Gastroesophageal sphincter (tissue), 4 donors: ENCODE results near the gene SVOPL. TPM values are rescaled to one million over a fixed set of nuclear protein-coding genes. Genes with fewer than 3 reads are reported as not detected.

Source experiments
- ATAC-seq: fragments of 150-250 bp; one replicate; pipeline ENCODE4 v1.9.1; 2016; ENCODE audit warnings: mild to moderate bottlenecking, moderate library complexity
- H3K27ac ChIP-seq, 4 donors: fragments of 200-600 bp; sonication (generic) in 3 of 4; 1 replicate in 3 of 4; 2 replicates in 1 of 4; pipeline ENCODE4 v1.5.1; 2016 to 2019
- H3K27me3 ChIP-seq: fragments of 200-600 bp; sonication (generic); one replicate; pipeline ENCODE4 v1.5.1; 2019
- H3K36me3 ChIP-seq, 2 donors: fragments of 200-600 bp; sonication (generic); one replicate each; pipeline ENCODE4 v1.5.1; 2019; ENCODE audit warnings: control low read depth in 1 of 2
- H3K4me1 ChIP-seq, 3 donors: fragments of 200-600 bp; sonication (generic); 1 replicate in 2 of 3; 2 replicates in 1 of 3; pipeline ENCODE4 v1.5.1; 2016 to 2019; ENCODE audit warnings: control low read depth in 2 of 3
- H3K4me3 ChIP-seq, 2 donors: fragments of 200-600 bp; sonication (generic); one replicate each; pipeline ENCODE4 v1.5.1; 2019; ENCODE audit warnings: mild to moderate bottlenecking in 1 of 2, moderate library complexity in 1 of 2
- H3K9me3 ChIP-seq, 3 donors: fragments of 200-600 bp; sonication (generic); one replicate each; pipeline ENCODE4 v1.5.1; 2017 to 2019; ENCODE audit warnings: control low read depth in 2 of 3
- EP300 ChIP-seq: sonication (generic); formaldehyde crosslinking; IDR thresholded peaks from one replicate; pipeline ENCODE4 v1.6.1; 2017; ENCODE audit warnings: antibody characterized with exemption, mild to moderate bottlenecking
- POLR2A ChIP-seq, 2 donors: fragments of 450-650 bp; IDR thresholded peaks; one replicate each; pipeline ENCODE4 v1.6.1; 2017; ENCODE audit warnings: antibody characterized with exemption in 2 of 2, mild to moderate bottlenecking in 2 of 2, moderate library complexity in 1 of 2
- POLR2AphosphoS5 ChIP-seq: sonication (generic); formaldehyde crosslinking; IDR thresholded peaks from one replicate; pipeline ENCODE4 v1.6.1; 2017; ENCODE audit warnings: antibody characterized with exemption
- WGBS, 2 donors: methylation state at CpG; one replicate each; pipeline ENCODE4 v1.1.5; 2018; ENCODE audit warnings: low coverage in 1 of 2; 5-methylcytosine and 5-hydroxymethylcytosine counted together
- total RNA-seq, 4 donors: library from RNA; depleted of rRNA; stranded (reverse); fragments of >200 nt; gene quantifications; one replicate each; pipeline ENCODE4 v1.1.0, GENCODE V29; 2016
- TF ChIP-seq, protein P1 (sequence below), 4 experiments: fragments of 200-600 bp in 2 of 4; fragments of 450-650 bp in 2 of 4; sonication (generic) in 1 of 4; IDR thresholded peaks; one replicate each; pipeline ENCODE4 v1.5.1; 2017 to 2019; ENCODE audit warnings: antibody characterized with exemption in 4 of 4, mild to moderate bottlenecking in 2 of 4, moderate library complexity in 2 of 4

SVOPL gene
- total RNA-seq, 4 donors from 2014 or later, result 0.08 TPM; not detected in 3

DNA sequence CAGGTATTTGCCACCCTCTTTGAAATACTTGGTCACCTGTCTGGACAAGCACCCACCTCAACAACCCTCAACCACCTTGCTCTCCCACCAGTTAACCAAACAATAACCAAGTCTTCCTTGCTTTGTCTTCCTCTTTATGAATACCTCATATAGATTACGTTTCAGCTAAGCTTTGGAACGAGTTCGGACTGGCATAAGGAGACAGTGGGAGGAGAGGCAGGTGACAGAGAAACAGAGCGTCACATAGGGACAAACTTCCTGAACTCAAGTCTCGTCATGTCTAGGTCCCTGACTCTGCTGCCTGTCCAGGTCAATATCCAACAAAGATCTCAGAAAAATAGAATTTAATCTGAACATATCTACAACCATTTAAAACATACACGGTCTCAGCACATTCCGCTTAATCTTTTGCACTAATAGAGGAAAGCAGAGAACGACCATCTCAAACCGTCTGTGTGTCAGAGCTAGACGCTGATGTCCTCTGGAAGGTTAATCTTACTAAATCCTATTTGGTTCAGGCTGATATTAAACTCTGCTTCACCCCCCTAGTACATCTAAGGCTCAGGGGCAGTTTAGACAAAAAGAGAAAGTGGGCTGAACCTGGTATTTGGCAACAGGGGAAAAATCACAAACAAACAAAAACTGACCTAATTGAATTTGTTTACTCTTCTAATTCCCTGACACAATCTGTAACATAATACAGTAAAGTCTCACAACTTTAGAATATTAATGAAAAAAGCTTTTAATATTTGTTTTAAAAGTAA is 26.4 kb upstream of the SVOPL start:
- no peaks in the 10 kb centered on the region for H3K27me3 ChIP-seq
- H3K4me3 ChIP-seq, result no peak overlapping the region
- no peaks in the 10 kb centered on the region for H3K36me3 ChIP-seq
- no peak for TF ChIP-seq EP300
- no peak for TF ChIP-seq POLR2A (IDR thresholded peaks at IDR 0.05)
- TF ChIP-seq, protein P1, sequence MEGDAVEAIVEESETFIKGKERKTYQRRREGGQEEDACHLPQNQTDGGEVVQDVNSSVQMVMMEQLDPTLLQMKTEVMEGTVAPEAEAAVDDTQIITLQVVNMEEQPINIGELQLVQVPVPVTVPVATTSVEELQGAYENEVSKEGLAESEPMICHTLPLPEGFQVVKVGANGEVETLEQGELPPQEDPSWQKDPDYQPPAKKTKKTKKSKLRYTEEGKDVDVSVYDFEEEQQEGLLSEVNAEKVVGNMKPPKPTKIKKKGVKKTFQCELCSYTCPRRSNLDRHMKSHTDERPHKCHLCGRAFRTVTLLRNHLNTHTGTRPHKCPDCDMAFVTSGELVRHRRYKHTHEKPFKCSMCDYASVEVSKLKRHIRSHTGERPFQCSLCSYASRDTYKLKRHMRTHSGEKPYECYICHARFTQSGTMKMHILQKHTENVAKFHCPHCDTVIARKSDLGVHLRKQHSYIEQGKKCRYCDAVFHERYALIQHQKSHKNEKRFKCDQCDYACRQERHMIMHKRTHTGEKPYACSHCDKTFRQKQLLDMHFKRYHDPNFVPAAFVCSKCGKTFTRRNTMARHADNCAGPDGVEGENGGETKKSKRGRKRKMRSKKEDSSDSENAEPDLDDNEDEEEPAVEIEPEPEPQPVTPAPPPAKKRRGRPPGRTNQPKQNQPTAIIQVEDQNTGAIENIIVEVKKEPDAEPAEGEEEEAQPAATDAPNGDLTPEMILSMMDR (IDR thresholded peaks at IDR 0.05), result no peak
- TF ChIP-seq POLR2AphosphoS5, result no peak
- H3K4me1 ChIP-seq, result no peaks in the 10 kb centered on the region
- H3K27ac ChIP-seq, result no peak overlapping the region
- ATAC-seq, result no peak
- 61 to 72% methylated on average over 3 to 10 of the region's 10 CpGs for WGBS, 2 donors
- H3K9me3 ChIP-seq, result no peaks in the 10 kb centered on the region

DNA sequence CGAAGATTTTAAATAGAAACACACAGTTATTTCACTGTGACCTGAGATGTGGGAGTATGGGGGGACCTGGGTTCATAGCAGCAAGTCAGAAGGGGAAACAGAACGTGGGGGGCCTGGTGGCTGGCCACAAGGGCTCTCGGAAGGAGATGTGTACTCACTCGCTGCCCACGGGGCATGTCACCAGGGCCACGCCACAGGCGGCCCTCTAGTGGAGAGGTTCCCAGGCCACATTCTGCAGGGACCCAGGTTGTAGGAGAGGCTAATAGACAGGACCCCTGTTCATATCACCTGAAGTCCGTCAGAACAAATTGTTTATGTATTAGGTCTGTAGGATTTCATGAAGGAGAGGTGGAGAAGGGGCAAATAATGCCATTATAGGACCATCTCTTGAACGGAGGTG is 25.1 kb upstream of the SVOPL start:
- 60 to 64% methylated on average over 1 to 3 of the region's 9 CpGs for WGBS, 2 donors
- Histone ChIP-seq H3K27me3 (no peaks in the 10 kb centered on the region), H3K9me3 (no peaks in the 10 kb centered on the region), H3K27ac (no peak overlapping the region), H3K36me3 (no peaks in the 10 kb centered on the region), H3K4me3 (no peak overlapping the region), H3K4me1 (no peaks in the 10 kb centered on the region)
- TF ChIP-seq POLR2AphosphoS5 (no peak), EP300 (no peak), POLR2A (IDR thresholded peaks at IDR 0.05) (no peak)
- TF ChIP-seq, protein P1 (IDR thresholded peaks at IDR 0.05), result no peak
- ATAC-seq, result no peak

DNA sequence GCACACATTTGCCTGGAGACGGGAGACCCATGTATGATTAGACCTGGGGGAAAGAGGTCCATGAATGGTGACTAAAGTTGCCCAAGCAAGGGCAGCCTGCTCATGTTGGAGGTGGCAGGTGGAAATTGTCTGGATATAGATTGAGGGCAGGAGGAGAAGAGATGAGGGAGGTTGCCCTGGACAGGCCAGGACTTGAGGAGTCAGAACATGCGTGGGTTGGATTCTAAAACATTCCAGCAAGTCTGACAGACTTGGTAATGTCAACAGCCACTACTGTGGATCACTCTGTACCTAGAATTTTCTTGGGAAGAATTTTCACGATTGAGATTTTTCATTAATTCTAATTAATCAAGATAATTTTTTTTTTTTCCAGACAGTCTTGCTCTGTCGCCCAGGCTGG is 19.1 kb upstream of the SVOPL start:
- TF ChIP-seq POLR2A (IDR thresholded peaks at IDR 0.05) (no peak), POLR2AphosphoS5 (no peak), EP300 (no peak)
- TF ChIP-seq, protein P1 (IDR thresholded peaks at IDR 0.05), result no peak
- no peak overlapping the region for H3K27ac ChIP-seq

DNA sequence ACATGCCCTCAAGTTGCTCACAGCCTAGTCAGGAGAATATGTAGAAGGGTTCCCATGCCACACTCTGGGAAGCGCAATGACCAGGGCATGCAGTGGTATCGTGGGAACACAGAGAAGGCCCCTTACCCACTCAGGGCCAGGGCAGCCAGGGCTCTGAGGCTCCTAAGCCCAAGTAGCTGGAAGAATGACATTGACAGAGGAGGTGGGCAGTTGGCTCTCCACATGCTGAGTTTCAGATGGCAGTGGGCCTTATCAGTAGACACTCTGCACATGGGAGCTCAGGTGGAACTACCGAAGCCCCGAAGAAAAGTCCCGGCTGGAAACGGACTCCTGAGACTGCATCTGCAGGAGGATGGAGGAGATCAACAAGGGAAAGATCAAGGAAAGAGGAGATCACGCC is 15.7 kb upstream of the SVOPL start:
- Histone ChIP-seq H3K27me3 (peaks cover 10% of the 10 kb centered on the region), H3K27ac (no peak overlapping the region), H3K4me1 (no peaks in the 10 kb centered on the region), H3K4me3 (no peak overlapping the region), H3K36me3 (no peaks in the 10 kb centered on the region), H3K9me3 (no peaks in the 10 kb centered on the region)
- WGBS, 2 donors, result 94 to 100% methylated on average over 3 to 4 of the region's 7 CpGs
- no peak for ATAC-seq
- no peak for TF ChIP-seq POLR2A (IDR thresholded peaks at IDR 0.05)
- no peak for TF ChIP-seq EP300
- TF ChIP-seq, protein P1 (IDR thresholded peaks at IDR 0.05), result no peak
- TF ChIP-seq POLR2AphosphoS5, result no peak

More for the DNA sequence above, 19.1 kb upstream of the SVOPL start:
- no peak overlapping the region for H3K4me3 ChIP-seq
- H3K27me3 ChIP-seq, result peaks cover 1% of the 10 kb centered on the region
- 80 to 85% methylated on average over 2 to 4 of the region's 4 CpGs for WGBS, 2 donors
- H3K9me3 ChIP-seq, result no peaks in the 10 kb centered on the region
- H3K36me3 ChIP-seq, result no peaks in the 10 kb centered on the region
- ATAC-seq, result no peak
- H3K4me1 ChIP-seq, result no peaks in the 10 kb centered on the region

DNA sequence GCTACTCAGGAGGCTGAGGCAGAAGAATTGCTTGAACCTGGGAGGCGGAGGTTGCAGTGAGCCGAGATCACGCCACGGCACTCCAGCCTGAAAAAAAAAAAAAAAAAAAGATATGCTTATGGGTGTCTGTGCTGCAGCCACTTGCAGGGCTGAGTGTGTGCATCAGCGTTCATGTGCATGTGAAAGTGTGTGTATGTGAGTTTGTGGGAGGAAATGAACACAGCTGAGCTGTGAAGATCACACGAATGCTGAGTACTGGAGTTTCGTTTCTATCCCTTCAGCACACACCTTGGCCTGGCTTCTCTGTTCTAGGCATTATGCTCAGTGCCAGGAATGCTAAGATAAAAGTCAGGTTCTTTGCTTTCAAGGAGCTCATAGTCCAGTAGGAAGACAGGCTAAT is 12.0 kb upstream of the SVOPL start:
- WGBS, 2 donors, result 67 to 89% methylated on average over 3 to 6 of the region's 7 CpGs

More for the DNA sequence above, 12.0 kb upstream of the SVOPL start:
- Histone ChIP-seq H3K9me3 (no peaks in the 10 kb centered on the region), H3K4me3 (no peak overlapping the region), H3K4me1 (no peaks in the 10 kb centered on the region), H3K36me3 (no peaks in the 10 kb centered on the region), H3K27me3 (peaks cover 10% of the 10 kb centered on the region), H3K27ac (no peak overlapping the region)
- ATAC-seq, result no peak
- TF ChIP-seq EP300 (no peak), POLR2A (IDR thresholded peaks at IDR 0.05) (no peak), POLR2AphosphoS5 (no peak)
- TF ChIP-seq, protein P1 (IDR thresholded peaks at IDR 0.05), result no peak
